DND-41 (cell line): ENCODE data around the gene INPP5F.

ENCODE experiments used
- CTCF ChIP-seq: IDR thresholded peaks from 2 replicates; pipeline ENCODE4 v1.5.1; 2012; ENCODE audit warnings: borderline replicate concordance, low read length, moderate library complexity, mild to moderate bottlenecking; ENCODE audit not compliant: poor library complexity, severe bottlenecking; ENCODE audit errors: extremely low read depth
- EZH2 ChIP-seq: IDR thresholded peaks from 3 replicates; pipeline ENCODE4 v1.6.1; 2012; ENCODE audit warnings: borderline replicate concordance, low read depth, mild to moderate bottlenecking, moderate library complexity, low read length, inconsistent platforms; ENCODE audit not compliant: severe bottlenecking

- TF ChIP-seq CTCF, result no peak
- TF ChIP-seq EZH2, result no peak
These were observed 146.7 kb downstream of the INPP5F start, which contains the start of gene MCMBP for GRCh38 chr10:119872610-119872859.
